ENCODE data around the gene ABCC12. TPM values are rescaled to one million over a fixed set of nuclear protein-coding genes. Genes with fewer than 3 reads are reported as not detected.

ABCC12 gene
- total RNA-seq, 1 donor from 2014 or later = not detected

DNA sequence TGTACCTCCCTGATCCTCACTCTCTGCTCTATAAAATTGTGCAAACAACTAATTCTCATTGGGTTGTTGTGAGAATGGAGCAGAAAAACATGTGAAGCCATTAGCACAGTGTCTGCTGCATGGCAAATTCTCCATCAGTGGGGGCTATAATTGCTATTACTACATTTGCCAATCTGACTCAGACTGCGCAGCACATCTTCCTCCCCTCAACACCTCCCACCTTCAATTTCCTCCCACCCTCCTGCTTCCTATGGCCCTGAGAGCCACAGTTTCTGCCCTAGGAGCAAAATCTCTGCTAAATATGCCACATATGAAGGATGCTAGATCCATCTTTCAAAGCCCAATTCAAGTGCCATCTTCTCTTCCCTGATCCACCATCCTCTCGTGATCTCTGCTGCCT lies 37.0 kb downstream of the ABCC12 start:
- H3K4me3 ChIP-seq (ENCODE audit: low read depth, low read length) = no peak overlapping the region
- TF ChIP-seq, protein P1, sequence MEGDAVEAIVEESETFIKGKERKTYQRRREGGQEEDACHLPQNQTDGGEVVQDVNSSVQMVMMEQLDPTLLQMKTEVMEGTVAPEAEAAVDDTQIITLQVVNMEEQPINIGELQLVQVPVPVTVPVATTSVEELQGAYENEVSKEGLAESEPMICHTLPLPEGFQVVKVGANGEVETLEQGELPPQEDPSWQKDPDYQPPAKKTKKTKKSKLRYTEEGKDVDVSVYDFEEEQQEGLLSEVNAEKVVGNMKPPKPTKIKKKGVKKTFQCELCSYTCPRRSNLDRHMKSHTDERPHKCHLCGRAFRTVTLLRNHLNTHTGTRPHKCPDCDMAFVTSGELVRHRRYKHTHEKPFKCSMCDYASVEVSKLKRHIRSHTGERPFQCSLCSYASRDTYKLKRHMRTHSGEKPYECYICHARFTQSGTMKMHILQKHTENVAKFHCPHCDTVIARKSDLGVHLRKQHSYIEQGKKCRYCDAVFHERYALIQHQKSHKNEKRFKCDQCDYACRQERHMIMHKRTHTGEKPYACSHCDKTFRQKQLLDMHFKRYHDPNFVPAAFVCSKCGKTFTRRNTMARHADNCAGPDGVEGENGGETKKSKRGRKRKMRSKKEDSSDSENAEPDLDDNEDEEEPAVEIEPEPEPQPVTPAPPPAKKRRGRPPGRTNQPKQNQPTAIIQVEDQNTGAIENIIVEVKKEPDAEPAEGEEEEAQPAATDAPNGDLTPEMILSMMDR (IDR thresholded peaks at IDR 0.05; ENCODE audit: insufficient read depth, low read length, poor library complexity, severe bottlenecking) = no peak
- no peak for DNase-seq (ENCODE audit: low read depth)
- no peaks in the 10 kb centered on the region for H3K27me3 ChIP-seq (ENCODE audit: control insufficient read depth, insufficient read depth, low read length)
- H3K36me3 ChIP-seq (ENCODE audit: control insufficient read depth, insufficient read depth, low read length) = no peaks in the 10 kb centered on the region

DNA sequence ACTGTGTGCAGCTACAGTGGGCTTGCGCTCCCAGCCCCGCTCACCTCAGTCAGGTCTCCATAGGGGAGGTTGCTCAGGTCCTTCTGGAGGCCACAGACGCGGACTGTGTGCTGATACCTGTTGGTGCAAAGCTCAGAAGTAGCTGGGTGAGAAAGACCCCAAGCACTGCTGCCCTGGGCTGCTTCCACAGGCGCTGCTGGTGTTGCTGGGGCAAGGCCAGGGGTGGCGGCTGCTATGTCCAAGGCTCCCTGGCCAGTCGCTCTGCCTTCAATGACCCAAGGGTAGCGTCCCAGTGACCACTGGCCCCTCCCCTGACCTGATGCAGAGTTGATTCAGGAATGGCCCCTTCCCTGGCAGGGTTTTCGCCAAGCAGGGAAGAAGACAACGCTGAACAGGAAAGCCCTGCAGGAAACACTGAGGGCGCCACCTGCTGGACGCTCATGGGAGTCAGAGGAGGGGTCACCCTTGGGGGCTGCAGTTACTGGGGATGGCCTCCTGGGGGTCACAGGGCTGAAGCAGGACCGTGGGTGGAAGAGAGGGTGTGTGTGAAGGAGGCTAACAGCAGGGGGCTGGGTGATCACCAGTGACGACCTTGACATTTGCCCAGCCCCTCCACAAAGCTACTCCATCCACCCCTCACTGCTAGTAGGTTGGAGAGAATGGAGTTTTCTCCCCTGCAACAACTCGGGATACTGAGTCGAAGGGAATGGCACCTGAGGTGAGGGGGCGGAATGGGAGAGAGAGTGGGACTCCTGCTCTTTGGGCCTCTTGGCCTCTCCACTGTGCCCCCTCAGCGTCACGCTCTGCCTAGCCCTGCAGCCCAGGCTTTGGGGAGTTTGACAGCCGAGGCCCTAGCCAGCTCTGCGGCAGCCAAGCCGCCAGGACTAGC lies 38.3 kb downstream of the ABCC12 start:
- no peak for DNase-seq (ENCODE audit: low read depth)
- H3K4me3 ChIP-seq (ENCODE audit: low read depth, low read length) = no peak overlapping the region
- TF ChIP-seq, protein P1 (IDR thresholded peaks at IDR 0.05; ENCODE audit: insufficient read depth, low read length, poor library complexity, severe bottlenecking) = peak; percentile 65
- H3K36me3 ChIP-seq (ENCODE audit: control insufficient read depth, insufficient read depth, low read length) = no peaks in the 10 kb centered on the region
- H3K27me3 ChIP-seq (ENCODE audit: control insufficient read depth, insufficient read depth, low read length) = no peaks in the 10 kb centered on the region

DNA sequence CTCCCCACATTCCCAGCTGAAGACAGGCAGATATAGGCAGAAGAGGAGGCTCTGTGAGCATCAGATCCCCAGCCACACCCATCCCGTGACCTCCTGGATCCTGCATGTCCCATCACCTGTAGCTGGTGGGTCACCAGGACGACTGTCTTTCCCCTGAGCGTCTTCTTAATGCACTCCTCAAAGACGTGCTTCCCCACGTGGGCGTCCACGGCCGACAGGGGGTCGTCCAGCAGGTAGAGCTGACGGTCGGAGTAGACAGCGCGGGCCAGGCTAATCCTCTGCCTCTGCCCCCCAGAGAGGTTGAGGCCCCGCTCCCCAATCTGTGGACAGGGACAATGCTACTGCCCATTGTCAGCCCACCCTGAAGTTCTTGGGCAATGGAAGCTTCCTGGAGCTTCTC lies 40.5 kb downstream of the ABCC12 start:
- H3K27me3 ChIP-seq (ENCODE audit: control insufficient read depth, insufficient read depth, low read length) = peaks cover 2% of the 10 kb centered on the region
- DNase-seq (ENCODE audit: low read depth) = no peak
- H3K4me3 ChIP-seq (ENCODE audit: low read depth, low read length) = no peak overlapping the region
- TF ChIP-seq, protein P1 (IDR thresholded peaks at IDR 0.05; ENCODE audit: insufficient read depth, low read length, poor library complexity, severe bottlenecking) = no peak
- no peaks in the 10 kb centered on the region for H3K36me3 ChIP-seq (ENCODE audit: control insufficient read depth, insufficient read depth, low read length)

DNA sequence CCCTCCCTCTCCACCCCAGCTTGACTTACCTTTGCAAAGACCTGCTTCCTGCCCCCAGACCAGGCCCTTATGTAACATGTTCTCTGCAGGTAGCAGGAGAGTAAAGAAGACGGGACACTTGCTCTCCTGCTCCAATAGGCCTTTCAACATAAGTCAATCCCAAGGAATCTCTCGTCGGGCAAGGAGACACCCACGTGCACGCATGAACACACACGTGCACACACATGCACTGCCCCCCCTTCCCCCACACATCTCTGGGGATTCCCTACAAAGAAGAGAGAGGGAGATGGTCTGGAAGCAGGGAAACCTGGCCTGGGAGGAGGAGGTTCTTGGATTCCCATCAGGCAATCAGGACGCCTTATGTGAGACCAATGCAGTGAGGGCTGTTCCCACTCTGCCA lies 41.4 kb downstream of the ABCC12 start:
- H3K36me3 ChIP-seq (ENCODE audit: control insufficient read depth, insufficient read depth, low read length) = no peaks in the 10 kb centered on the region

DNA sequence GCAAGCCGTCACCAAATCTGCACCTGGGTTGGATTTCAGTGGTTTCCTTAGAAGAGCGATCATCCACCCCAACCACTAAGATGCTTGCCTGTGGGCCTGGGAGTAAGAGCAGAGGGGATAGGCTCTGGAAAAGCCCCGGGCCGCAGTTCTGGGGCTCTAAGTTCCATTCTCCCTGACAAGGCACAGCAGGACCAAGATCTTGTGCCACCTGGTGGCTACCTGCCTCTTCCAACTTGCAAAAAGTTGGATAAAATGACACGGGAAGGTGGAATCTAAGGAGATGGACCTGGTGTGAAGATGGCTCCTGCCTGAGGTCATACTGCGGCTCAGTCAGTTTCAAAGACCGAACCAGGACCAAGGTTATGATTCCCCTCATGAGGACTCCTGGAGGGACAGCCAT lies 42.3 kb downstream of the ABCC12 start:
- H3K27me3 ChIP-seq (ENCODE audit: control insufficient read depth, insufficient read depth, low read length) = peaks cover 2% of the 10 kb centered on the region
- no peaks in the 10 kb centered on the region for H3K36me3 ChIP-seq (ENCODE audit: control insufficient read depth, insufficient read depth, low read length)
- TF ChIP-seq, protein P1 (IDR thresholded peaks at IDR 0.05; ENCODE audit: insufficient read depth, low read length, poor library complexity, severe bottlenecking) = peak; percentile 19
- DNase-seq (ENCODE audit: low read depth) = no peak
- no peak overlapping the region for H3K4me3 ChIP-seq (ENCODE audit: low read depth, low read length)

More for the DNA sequence above, 41.4 kb downstream of the ABCC12 start:
- TF ChIP-seq, protein P1 (IDR thresholded peaks at IDR 0.05; ENCODE audit: insufficient read depth, low read length, poor library complexity, severe bottlenecking) = no peak
- no peak for DNase-seq (ENCODE audit: low read depth)
- Histone ChIP-seq H3K27me3 (ENCODE audit: control insufficient read depth, insufficient read depth, low read length) (peaks cover 2% of the 10 kb centered on the region), H3K4me3 (ENCODE audit: low read depth, low read length) (no peak overlapping the region)
